ENCODE data around the gene CCNQ.

Gene CCNQ

DNA sequence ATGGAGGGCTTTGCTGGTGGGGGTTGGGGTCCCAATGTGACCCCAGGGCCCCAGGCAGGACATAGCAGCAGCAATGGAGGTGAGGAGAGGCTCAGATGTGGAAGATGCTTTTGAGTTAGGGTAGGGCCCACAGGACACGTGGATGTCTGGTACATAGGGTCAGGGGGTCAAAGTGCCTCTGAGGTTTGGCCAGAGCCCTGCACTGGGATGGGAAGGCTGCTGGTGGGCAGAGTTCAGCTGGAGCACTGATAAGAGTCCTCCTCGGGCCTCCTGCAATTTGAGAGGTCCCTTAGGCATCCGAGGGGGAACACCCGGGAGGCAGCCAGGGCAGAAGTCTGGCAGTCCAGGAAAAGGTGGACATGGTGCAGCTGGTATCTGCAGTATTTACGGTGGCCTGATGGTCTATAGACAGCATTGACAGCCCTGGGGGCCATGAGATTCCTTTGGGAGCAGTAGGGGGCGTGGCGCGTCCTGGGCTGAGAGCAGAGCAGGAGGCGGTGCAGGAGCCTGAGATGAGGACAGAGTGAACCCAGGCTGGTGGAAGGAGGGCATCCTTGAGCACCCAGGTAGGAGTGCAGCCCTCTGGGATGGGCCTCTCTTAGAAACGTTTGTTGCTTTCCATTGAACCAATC lies 22.6 kb downstream of the CCNQ start:
- no peak for DNase-seq (ENCODE audit: low read depth)

DNA sequence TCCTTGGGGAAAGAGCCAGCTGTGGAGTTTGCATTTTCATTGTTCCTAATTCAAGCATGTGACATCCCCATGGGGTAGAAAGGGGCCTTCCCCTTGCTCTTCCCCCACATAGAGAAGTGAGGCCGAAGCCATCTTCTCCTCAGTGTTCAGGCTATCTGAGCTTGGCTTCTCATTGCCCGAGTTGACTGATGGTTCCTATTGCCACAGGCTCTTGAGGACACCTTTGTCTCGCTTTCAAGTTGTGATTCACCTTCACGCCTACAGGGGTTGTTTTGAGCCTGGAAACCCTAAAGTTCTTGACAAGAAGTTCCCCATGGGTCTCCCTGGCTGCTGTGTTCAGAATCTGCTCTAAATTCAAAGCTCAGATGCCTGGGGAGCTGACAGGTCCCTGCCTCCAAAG lies 25.0 kb downstream of the CCNQ start:
- no peak for DNase-seq (ENCODE audit: low read depth)

DNA sequence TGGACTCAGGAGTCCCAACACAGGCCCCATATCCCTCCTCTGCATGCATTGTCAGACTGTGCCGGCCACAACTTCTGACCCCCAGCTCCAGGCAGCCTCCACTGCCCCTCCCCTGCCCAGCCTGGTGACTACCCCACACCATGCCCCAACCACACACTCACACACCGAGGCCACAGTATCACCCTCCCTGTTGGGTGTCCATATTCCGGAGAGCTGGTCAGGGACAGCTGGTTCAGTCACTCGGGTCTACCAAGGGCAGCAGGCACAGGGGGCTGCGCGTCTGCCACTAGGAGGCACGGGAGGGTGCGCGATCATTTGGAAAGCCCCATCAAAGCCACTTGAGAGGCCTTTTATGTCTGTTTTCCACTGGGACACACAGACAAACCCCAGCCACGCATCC lies 26.3 kb downstream of the CCNQ start:
- DNase-seq (ENCODE audit: low read depth): no peak

DNA sequence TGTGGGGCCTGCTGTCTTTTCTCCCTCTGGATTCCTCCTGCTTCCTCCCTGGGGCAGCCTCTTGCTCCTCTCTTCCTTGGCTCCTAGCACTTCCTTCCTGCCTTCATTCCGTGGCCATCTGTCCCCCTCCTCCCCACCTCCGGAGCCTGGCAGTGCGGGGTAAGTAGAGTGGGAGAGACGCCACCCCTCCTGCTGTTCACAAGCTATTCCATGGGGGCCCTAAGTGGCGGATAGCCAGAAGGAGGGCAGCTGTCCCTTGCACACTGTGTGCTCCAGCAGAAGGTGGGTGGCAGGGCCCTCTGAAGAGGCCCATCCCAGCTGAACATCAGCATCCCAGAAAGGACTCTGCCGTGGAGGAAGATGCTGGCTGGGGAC lies 27.4 kb downstream of the CCNQ start:
- no peak for DNase-seq (ENCODE audit: low read depth)

DNA sequence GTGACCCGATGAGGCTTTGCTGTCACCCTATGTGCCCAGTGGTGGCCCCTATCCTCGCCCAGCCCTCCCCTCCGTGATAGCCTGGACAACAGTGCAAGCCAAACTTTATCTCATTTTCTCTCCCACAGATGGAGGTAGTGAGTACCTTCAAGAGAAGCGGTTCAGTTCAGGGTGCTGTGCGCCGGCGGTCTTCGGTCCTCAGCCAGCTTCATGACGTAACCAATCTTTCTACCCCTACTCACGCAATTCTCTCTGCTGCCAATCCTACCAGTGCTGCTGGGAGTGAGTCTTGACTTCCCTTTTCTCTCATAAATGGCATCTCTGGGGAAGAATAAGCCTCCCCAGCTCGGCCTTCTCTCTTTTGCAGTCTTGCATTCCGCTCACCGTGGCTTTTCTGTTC lies 29.5 kb downstream of the CCNQ start:
- no peak for DNase-seq (ENCODE audit: low read depth)

DNA sequence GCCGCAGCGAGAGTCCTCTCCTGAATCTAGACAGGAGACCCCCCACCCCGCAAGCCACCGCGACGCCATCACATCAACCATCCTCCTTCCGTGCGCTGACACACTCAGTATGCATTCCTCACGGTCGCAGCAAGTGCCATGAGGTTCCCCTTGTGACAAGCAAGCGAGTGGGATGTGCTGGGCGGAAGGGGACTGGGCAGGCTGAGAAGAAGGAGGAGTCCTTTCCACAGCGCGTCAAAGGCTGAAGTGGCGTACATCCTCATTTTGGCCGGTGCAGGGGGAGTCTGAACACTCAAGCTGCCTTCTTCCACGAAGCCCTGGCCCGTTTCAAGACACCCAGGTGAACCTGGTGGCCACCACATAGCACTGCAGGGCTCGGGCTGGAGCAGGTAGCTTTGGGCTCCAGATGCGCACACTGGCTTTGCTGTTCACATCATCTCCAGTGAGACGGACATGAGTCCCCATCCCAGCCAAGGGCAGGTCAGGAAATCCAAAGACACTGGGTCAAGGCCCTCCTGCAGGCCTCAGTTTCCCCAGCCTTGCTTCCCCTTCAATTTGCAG lies 30.4 kb downstream of the CCNQ start:
- no peak for DNase-seq (ENCODE audit: low read depth)

DNA sequence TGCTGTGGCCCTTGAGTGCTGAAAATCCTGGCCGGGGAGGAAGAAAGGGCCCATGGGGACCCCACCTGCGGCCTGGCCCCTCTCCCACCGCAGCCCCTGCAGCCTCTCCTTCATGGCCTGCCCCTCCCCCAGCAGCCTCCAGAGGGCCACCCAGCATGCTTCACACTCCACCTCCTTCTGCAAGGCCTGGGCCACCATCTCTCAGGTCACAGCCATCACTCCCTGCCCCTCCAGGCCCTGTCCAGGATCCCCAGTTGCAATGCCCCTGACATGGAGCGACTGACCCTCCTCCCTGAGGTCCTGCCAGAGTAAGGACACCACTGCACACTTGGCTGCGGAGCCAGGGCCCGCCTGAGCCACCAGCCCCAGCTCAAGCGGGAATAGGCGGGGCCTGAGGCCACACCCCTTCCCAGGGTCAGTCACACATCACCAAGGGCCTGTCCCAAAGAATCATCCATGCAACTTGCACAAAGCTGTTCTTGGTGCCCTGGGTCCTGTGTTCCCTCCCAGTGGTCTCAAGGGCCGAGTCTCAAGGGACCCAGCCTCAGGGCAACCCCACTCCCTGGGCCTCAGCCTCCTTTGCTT lies 32.9 kb downstream of the CCNQ start:
- DNase-seq (ENCODE audit: low read depth): no peak

DNA sequence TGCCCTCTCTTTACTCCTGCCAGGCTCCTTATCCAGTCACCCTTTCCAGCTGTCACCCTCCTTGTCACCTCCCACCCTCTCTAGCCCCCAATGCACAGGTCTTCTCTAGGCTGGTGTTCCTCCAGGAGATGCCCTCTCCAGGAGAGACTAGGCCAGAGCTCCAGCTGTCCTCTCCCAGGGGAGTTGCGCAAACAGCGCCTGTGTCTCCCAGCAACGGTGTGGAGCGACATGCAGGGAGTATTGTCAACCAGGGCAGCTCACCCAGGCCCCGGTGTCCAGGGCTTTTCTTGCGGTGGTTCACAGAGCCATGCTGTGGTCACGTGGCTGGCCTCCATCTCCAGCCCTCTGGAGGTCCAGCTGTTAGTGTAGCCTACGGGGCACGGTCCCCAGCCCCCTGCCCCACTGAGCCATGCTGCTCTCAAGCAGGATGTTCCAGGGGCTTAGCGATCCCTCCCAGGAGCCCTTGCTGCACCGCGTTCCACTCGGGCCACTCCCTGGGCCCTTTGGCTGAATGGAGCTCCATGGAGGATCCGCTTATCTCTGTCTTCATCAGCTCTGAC lies 34.8 kb downstream of the CCNQ start:
- no peak for DNase-seq (ENCODE audit: low read depth)

DNA sequence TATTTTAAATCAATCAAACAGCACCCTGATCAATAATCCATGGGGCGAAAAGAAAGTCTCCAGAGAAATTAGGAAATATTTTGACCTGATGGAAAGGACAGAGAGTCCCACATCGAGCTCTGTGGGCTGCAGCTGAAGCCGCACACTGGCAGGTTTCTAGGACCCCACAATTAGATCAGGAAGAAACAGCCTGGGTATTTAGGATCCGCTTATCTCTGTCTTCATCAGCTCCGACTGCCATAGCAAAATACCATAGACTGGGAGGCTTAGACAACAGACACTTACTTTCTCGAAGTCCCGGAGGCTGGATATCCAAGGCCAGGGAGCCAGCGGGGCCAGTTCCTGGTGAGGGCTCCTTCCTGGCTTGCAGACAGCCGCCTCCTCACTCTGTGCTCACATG lies 36.4 kb downstream of the CCNQ start:
- DNase-seq (ENCODE audit: low read depth): no peak

DNA sequence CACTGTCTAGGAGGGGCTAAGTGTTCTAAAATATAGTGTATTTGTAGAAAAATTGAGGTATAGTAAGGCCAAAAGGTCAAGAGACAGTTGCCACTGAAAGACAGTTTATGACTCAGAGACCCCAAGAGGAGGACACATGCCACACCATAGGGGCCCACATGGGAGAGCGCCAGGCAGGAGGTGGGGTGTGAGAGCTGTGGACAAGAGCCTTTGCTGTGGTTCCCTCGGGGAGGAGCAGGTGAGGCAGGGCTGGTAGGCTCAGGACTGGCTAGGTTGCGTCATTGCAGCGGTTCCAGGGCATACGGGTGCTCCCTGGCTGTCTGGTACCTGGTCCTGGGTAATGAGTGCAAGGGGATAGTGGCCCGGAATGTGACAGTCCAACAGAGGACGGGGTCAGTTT lies 37.6 kb downstream of the CCNQ start:
- DNase-seq (ENCODE audit: low read depth): no peak

DNA sequence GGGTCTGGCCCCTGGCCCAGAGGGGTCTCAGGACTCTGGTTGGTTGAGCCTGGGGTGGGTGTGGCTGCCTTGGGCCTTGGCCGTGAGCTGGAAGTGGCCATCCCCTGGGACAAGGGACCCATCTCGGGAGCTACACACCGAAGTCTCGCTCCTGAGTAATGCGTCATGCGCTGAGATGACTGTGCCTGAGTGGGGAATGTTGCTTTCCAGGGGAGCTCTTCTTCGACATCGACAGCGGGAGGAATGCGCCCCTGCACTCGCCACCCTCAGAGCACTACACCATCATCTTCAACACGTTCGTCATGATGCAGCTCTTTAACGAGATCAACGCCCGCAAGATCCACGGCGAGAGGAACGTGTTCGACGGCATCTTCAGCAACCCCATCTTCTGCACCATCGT lies 38.5 kb downstream of the CCNQ start:
- no peak for DNase-seq (ENCODE audit: low read depth)

DNA sequence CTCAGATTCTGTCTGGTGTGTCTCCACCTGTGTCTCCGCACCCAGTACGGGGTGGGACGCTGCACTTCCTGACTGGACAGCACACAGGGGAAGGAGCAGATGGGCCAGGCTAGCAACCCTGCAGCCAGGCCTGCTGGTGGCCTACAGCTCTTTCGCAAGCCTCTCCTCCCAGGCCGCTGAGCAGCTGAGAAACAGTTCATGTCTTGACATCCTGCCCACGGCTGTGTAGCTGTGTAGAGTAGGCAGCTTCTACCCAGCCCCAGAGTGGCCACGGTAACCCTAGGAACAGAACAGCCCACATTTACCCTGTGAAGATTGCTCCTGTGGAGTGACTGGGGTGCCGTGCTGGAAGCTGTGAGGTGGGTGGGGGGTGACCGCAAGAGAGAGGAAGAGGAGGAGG lies 38.9 kb downstream of the CCNQ start:
- no peak for DNase-seq (ENCODE audit: low read depth)

DNA sequence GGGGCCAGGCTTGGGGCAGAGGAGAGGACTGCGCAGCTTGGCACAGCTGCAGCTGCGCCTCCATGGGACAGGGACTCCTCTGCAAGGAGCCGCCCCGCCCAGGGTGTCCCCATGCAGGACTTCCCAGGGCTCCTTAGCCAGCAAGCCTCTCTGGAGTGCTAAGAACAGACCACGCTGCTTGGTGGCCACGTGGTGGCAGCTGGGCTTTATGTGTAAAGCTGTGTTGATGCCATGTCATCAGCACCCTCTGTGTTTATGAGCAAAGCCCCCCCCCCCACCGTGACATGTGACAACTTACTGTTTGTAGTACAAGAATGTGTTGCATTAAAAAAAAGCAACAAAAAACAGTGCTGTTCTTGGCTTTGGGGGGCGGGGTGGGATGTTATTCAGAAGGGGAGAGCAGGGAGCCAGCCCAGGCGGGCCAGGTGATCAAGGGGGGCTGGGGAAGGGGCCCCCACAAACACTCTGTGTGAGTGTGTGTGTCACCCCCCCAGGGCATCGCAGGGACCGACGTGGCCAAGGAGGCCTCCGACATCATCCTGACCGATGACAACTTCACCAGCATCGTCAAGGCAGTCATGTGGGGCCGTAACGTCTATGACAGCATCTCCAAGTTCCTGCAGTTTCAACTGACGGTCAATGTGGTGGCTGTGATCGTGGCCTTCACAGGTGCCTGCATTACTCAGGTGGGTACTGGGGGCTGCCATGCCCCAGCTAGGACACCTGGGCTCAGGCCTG lies 41.2 kb downstream of the CCNQ start:
- no peak for DNase-seq (ENCODE audit: low read depth)

DNA sequence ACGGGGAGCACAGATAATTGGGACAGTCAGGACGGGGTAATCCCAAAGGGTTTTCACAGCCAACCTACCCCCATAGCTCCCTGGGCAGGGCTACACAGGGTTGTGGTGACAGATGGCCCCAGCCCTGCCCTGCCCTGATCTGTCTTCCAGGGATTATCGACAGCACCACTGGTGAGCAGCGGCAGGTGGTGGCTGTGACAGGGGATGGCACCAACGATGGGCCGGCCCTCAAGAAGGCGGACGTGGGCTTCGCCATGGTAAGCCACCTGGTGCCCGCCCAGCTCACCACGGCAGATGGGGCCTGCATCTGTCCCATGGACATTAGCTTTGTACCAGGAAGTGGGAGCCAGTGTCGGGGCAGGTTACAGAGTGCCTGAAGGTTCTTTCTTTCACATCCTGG lies 42.2 kb downstream of the CCNQ start:
- no peak for DNase-seq (ENCODE audit: low read depth)

DNA sequence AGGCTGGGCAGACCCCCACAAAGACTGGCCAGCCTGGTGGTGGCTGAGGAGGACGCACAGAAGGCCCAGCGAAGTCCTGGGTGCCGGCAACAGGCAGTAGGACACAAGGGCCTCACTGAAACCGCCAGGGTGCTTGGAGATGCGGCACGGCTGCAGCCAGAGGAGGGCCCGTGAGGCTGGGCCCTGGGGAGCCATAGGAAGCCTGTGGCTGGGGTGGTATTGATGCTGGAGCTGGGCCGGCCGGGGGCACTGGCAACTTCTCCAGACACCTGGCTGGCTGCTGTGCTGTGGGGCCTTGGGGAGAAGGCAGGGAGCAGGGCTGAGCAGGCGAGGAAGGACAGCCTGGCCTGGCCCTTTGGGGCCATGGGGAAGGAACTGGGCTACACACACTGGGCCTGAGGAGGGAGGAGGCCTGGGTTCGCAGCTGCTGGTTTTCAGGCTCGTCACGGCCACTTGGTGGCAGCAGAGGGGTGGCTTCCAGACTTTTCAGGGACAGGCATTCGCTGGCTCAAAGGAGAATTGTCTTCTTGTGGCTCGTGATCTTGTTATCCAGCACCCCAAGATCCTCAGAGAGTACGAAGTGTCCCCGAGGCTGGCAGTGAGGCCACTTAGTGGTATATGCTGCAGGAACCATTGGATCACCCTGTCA lies 44.3 kb downstream of the CCNQ start:
- no peak for DNase-seq (ENCODE audit: low read depth)

DNA sequence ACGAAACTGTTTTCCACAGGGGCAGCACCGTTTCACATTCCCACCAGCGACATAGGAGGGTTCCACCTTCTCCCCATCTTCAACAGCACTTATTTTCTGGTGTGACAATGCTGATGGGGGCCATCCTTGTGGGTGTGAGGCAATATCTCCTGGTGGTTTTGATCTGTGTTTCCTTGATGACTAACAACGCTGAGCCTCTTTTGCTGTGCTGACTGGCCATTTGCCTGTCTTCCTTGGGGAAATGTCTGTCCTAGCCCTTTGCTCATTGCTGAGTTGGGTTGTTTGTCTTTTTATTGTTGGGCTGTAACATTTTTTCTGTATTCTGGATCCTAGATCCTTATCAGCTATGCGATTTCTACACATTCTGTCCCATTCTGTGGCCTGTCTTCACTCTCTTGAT lies 47.8 kb downstream of the CCNQ start:
- peak; percentile 19 for DNase-seq (ENCODE audit: low read depth)

DNA sequence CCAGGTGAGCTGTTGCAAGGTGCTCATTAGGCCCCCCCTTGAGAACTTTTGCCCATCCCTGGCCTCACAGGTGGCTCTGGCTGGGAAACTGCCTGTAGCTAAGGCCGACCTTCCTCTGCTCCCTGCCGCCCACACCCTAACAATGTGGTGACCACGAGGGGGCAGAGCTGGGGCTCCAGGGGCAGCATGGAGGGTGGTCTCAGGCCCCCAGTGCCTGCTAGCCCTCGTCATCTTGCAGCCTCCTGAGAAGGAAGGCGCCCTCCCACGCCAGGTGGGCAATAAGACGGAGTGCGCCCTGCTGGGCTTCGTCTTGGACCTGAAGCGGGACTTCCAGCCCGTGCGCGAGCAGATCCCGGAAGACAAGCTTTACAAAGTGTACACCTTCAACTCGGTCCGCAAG lies 49.1 kb downstream of the CCNQ start:
- DNase-seq (ENCODE audit: low read depth): no peak

DNA sequence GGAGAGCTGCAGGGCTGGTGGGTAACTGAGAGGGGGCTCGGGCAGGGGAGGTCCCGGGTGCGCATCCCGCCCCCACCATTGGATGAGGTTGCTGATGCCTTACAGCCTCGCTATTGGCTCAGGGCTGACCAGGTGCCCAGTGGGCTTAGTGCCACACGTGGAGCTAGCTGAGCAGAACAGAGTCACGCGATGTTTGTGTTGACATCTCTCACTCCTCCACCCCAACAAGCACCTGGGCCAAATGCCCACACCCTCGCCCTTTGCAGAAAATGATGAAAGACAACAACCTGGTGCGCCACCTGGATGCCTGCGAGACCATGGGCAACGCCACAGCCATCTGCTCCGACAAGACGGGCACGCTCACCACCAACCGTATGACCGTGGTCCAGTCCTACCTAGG lies 49.7 kb downstream of the CCNQ start:
- DNase-seq (ENCODE audit: low read depth): no peak

DNA sequence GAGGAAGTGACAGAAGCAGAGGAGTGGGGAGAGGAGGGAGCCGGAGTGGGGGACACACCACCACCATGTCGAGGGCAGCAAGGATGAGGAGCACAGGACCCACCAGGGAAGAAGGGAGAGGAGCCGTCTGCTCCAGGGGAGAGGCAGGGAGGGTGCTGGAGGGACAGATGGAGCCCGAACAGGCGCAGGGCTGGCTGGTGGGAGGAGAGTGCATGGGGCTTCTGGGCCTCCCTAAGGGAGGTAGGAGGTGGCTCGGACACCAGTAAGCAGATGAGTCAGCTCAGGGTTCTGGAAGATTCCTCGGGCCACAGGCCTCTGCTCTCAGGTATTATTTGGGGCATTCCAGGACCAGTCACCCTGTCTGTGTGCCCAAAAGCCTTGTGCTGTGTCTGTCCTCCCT lies 51.7 kb downstream of the CCNQ start:
- no peak for DNase-seq (ENCODE audit: low read depth)

DNA sequence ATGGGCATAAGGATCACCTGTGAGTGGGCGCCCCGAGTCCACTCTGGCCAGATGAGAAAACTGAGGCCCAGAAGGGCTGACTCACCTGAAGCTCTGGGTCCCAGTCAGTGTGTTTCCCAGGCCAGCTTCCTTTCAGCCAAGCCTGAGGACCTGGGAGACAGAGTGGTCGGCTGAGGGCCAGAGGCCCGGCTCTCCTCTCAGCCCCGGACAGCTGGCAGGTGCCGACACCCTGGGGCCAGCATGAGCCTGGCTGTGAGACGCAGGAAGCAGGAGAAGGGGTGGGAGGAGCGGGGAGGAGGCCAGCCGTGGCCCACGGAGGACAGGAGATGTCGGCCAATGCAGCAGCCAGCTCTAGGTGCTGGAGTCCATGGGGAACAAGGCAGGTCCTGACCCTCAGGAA lies 52.6 kb downstream of the CCNQ start:
- no peak for DNase-seq (ENCODE audit: low read depth)

DNA sequence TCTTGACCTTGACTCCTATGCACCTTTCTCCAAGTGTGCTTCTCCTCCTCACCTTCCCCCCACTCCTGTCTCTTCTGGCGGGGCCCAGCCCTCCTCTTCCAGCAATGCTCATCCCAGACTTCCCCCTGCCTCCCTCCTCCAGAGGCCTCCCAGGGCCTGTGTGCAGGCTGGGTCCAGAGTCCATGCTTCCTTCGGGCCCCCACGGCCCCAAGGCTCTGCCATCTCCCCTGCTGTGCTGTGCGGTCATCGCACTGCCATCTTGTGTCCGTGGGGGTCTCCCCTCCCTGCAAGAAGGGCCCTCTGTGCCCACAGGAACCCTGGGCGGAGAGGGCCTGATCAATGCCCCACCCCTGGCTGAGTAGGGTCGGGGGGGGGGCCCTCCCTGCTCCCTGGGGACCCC lies 54.2 kb downstream of the CCNQ start:
- no peak for DNase-seq (ENCODE audit: low read depth)

DNA sequence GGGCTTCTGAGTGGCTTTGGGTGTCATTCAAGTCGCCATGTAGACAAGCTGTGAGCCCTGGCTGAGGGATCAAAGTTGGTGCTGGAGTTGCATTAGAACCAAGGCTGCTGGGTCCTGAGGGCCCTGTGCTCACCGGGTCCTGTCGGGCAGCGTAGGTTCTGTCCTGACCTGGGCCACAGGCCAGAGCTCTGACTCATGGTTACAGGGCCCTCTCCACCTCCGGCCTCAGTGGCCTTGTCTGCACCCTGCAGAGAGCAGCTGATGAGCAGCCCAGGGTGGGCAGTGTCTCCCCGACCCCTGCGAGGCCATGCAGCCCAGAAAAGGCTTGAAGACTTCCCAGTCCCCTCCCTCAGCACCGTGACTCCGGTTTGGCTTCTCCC lies 59.0 kb downstream of the CCNQ start:
- no peak for DNase-seq (ENCODE audit: low read depth)

Measured in GM04503 (cell line).